DMS 273 (cell line): ENCODE data around the gene KLHDC4.
"Not testable (repeated sequence)": the region's sequence is repeated elsewhere in the genome, so short reads cannot be mapped to it uniquely, and the experiment has no call there.

Experiments
- DNase-seq: peaks from one replicate; lab custom pipeline; 2025; ENCODE audit not compliant: unreplicated experiment; lab: John Stamatoyannopoulos, UW

KLHDC4 gene

DNA sequence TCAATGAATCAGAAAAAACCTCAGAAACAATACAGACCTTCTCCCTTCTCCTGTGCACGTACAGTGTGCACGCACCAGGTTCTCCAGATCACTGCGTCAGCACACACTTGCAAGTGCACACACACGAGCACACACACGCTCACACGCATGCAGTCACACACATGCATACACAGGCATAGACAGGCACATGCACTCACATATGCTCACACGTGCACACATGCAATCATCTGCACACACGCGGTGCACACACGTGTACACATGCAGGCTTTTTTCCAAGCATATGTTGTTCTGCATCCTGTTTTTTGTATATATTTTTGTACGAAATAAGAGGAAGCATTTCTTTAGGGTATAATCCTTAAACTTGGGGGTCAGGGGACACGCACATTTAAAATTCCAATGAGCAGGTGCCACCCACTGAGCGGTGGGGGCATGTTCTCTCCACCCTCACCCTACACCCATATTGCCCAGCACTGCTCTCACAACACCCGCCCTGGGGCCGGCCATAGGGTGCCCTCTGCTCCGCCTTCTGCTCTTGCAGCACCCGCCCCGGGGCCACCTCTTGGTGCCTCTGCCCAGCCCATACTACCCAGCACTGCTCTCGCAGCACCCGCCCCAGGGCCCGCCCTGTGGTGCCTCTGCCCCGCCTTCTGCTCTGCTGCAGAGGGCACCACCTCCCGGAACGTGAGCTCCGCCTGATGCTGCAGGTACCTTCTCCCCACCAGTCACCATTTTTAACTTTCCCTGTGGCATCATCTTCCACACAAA, 20.9 kb downstream of the KLHDC4 start:
- no peak for DNase-seq

DNA sequence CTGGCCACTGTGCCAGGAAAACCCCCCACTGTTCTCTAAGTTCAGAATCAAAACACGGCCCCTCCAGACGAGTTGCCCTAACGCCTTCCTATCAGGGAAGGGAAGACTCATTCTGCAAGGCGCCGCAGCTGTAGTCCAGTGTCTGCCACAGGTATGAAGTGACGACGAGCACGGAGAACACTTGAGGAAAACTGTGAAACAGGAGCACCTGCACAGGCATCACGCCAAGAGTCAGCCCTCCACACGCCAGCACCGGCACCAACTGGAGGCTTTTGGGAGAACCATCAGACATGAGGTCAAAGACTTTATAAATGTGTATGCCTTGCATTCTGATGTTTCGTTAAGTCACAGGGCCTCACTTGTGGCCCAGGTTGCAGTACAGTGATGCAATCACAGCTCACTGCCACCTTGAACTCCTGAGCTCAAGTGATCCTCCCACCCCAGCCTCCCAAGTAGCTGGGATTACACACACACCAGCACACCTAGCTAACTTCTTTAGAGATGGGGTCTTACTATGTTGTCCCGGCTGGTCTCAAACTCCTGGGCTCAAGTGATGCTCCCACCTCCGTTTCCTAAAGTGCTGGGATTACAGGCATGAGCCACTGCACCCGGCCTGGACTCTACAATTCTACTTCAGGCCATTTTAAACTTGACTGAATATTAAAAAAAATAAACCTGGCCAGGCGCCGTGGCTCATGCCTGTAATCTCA, 22.9 kb downstream of the KLHDC4 start:
- DNase-seq, result no peak

DNA sequence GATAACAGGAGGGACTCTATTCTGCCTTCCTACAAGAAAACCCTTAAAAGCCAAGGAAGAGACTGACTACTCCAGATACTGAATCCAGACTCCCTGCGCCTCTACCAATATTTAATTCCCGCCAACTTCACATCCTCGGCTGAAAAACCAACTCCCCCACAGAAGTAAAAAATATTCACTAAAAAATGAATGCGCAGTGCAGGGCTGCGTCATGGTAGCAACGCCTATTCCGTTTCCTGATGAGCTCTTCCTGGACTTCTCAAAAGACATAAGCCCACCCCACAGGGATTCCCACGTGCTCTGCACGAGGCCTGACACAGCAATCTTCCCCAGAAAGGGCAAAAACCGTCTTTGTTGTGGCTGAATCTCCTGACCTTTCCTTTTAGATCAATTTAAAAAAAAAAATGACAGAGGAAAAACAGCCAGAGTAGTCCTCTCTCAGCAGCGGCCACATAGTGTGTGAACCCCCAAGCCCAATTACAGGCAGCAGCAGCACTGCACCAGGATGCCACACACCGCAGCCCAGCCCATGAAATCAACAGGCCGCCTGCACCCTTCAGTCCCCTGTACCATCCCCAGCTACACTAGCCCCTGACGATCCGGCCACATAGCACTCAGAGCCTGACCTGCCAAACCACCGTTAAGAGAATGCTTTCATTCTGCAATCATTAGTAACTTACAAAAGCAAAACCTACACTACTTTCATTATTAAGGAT, 23.9 kb downstream of the KLHDC4 start:
- no peak for DNase-seq

DNA sequence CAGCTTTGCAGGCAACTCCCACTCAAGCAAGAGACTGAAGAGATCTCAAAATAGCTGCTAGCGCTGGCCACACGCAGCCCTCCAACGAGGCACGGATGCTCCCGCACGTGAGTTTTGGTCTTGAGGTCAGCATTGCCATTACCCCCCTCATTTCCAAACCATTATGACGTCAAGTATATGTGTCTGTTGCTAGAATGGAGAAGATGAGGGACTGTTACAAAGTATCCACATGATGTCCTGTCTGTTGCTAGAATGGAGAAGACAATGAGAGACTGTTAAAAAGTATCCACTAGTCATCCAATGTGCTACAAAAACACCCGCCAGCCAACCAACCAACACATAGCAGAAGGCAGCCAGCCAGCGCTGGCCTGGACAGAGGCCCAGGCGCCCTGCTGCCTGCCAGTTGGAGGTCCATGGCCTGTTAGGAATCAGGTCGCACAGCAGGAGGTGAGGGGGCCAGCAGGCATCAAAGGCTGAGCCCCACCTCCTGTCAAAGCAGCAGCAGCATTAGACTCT, 24.8 kb downstream of the KLHDC4 start:
- peak; percentile 96 for DNase-seq

DNA sequence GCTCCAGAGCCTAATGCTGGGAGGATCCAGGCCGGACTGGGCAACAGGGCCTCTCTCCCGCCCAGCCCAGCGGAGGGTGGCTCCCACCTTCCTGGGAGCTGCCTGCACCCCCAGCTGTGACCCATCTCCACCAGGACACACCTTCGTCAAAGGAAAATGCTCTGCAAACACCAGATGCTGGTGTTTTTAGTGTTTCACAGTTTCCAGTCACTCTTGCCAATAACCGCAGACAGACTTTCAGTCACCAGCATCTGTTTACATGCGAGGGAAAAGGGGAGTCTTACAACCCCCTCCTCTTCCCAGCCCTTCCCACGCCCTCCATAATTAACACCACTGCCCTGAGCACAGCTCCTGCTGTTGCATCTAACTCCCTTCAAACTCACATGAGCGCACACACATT, 25.3 kb downstream of the KLHDC4 start:
- peak; percentile 98 for DNase-seq

DNA sequence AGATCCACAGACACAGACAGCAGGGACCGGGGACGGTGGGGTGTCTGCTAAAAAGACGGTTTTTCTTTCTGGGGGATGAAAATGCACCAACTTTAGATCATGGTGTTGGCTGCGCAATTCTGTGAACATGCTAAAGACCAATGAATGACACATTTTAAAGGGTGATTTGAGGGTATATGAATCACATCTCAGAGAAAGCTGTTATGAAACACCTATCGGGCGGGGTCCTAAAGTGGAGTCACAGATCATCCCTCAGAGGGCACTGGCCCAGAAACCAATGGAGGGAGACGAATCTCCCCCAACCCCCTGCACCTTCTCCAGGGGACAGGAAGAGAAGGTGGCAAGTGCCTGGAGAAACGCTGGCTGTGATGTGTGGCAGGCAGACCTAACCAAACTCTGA, 26.0 kb downstream of the KLHDC4 start:
- DNase-seq, result no peak

DNA sequence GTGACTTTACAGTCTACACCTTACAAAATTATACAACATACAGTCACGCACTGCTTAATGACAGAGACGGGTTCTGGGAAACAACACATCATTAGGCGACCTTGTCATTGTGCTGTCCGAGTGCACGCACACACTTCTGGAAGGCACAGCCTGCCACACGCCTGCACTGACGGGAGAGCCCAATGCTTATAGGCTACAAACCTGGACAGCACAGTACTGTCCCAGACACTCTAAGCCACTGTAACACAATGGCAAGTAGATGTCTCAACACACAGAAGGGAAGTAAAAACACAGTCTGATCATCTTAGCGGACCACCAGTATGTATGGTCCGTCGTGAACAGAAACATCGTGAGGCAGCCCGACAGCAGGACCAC, 29.8 kb downstream of the KLHDC4 start:
- no peak for DNase-seq

DNA sequence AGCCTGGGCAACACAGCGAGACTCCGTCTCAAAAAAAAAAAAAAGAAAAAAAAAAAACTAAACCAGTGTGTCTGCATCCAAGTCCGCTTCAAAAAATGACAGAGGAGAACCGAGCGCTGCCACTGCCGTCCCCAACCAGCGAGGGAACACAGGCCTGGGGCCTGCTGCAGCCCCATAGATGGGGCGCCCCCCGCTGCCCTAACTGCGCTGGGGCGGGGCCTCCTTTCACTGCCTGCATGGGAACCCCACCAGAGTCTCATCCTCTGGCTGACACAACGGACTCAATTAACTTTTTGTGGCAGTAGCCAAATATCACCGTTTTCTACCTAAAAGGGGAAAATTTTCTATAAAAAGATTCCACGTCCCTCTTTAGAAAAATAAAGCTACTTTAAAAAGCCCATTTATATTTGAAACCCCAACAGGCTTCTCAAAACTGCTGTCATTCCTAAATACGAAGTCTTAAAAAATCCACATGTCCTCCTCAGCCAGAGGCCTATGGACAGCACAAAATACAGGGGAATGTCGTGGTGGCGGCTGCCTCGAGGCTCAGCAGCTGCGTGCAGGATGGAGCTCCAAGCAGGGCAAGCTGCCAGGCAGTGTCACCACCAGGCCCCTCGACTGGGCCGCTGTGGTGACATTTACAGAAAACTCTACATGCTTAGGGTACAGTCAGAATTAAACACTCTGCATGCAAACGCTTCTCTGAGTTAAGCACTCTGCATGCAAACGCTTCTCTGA, 30.3 kb downstream of the KLHDC4 start:
- DNase-seq, result no peak

DNA sequence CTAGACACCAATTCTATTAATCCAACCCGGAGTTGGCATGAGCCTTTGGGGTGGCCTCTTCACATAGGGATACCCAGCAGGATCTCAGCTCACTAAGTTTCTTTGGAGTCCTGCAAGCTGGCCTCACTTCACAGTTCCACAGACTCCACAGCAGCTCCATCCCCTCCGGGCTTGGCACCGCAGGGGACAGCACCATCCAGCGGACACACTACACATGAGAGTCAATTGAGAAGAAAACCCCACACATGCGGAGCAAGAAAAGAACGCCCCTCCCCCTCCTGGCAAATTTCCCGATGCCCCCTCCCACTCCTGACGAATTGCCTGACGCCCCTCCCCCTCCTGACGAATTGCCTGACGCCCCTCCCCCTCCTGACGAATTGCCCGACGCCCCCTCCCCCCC, 31.1 kb downstream of the KLHDC4 start:
- DNase-seq, result no peak

DNA sequence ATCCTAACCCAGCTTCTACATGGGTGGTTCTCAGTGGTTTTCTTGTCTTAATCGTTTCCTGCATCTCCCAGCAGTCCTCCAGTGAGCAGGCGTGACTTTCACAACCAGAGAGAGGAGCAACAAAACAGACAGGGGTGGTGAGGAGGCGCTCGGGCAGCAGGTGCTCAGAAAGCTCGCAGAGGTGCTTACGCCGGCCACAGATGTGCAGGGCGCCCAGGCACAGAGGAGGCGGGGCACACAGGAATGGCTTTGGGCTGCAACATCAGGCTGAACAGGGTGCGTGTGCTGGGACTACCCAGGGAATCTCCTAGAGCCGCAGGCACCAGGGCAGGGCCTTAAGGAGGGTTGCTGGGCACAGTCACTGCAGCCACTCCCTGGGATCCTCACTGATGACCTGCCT, 32.6 kb downstream of the KLHDC4 start:
- no peak for DNase-seq

DNA sequence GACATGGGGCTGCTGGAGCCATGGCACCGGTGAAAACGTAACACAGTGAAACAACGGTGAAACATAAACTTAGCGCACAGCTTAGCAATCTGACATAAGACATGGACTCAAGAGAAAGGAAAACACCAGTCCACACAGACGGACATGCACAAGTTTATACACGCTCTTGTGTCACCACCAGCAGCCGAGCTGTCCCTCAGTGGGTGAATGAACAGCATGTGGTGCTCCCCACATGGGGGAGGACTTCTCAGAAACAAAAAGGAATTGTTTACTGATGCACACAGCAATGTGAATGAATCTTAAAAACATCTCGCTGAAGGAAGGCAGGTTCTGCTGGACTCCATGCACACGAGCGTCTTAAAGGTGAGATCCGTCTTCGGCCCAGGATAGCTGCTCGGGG, 34.2 kb downstream of the KLHDC4 start:
- no peak for DNase-seq

DNA sequence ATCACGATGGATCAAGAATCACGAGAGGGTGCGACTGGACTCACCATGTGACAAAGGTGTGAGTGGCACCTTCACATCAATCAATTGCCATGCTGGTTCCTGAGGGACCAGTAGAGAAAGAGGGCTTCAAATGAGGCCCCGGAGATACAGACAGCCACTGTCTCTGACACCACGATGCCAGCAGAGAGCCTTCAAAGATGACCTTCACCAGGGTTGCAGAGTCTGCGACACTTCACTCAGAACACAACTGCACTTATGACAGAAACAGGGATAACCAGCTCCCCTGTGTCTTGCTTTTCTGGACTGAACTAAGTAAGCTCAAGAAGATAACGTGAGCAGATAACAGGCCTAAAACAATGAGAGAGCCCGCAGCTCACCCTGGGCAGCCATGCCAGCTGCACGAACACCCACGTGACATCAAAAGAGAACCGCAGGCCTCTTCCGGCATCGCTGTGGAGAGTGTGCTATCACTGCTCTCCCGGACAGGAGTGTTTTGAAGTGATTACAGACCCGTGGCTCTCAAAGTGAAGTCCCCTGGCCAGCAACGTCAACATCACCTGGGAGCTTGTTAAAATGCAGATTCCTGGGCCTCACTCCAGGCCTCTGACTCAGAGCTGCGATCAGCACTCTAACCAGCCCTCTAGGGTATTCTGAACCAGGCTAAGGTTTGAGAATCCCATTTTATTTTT, 36.4 kb downstream of the KLHDC4 start:
- no peak for DNase-seq

DNA sequence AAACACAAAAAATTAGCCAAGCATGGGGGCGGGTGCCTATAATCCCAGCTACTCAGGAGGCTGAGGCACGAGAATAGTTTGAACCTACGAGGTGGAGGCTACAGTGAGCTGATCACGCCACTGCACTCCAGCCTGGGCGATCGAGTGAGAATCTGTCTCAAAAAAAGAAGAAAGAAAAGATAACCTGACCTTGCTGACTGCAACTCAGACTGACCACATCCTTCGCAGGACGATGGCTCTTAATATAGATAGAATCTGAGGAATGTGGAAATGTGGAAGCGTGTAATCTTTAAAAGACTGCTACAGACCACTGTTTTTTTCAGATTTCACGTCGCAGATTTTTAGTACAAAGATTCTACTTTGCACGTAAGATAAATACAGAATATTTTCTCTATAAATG, 37.8 kb downstream of the KLHDC4 start:
- DNase-seq, result no peak

DNA sequence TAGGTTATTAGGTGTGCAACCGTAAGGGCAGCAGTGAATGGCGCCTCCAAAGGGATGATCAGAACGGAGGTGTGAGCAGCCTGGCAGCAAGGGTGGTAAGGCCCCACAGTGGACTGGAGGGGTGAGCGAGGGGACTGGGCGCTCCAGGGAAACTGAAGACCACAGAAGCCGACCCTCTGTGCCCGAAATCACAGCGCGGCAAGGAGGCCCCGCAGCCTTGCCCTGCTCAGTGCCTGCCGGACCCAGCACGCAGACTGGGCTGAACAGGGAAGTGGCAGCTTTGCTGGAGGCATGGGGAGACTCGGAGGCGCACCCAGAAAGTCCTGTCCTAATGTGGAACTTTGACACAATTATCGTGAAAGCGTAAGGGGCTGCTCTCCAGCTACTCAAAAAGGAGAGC, 38.4 kb downstream of the KLHDC4 start:
- no peak for DNase-seq

DNA sequence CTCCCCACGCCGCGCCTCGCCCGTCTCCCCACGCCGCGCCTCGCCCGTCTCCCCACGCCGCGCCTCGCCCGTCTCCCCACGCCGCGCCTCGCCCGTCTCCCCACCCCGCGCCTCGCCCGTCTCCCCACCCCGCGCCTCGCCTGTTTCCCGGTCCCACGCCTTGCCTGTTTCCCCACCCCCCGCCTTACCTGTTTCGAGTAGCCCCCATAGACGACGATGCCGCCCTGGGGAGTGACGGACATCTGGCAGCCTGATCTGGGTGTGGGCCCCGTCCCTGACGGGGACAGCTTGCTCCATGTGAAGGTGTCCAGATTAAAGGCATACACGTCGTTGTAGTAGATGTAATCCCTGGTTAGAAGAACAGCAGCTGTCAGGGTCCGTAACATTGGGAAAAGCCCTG, 39.2 kb downstream of the KLHDC4 start:
- not testable (repeated sequence) for DNase-seq

DNA sequence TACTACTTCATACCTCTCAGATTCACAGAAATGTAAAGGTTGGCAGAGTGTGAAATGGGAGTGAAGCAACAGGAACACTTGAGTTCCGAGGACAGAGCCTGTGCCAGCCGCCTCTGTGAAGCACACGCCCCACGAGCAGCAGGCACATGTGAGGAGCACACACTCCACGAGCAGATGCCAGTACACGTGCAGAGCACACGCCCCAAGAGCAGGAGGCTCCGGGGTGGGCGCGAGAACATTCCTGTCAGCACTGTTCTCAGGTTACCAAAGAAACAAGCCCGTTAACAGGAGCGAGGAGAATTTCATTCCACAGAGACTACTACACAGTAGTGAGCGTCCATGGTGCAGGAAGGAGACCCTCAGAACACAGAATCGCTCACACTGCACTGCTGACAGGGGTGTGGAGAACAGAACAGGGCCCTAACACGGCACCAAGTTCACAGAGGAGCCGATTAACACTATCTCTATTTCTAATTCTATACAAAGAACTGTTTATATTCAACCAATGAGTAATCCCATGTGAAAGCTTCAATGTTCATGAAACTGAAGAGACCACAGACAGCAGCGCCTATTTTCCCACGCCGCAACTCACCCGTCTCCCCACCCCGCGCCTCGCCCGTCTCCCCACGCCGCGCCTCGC, 40.1 kb downstream of the KLHDC4 start:
- peak; percentile 80 for DNase-seq

DNA sequence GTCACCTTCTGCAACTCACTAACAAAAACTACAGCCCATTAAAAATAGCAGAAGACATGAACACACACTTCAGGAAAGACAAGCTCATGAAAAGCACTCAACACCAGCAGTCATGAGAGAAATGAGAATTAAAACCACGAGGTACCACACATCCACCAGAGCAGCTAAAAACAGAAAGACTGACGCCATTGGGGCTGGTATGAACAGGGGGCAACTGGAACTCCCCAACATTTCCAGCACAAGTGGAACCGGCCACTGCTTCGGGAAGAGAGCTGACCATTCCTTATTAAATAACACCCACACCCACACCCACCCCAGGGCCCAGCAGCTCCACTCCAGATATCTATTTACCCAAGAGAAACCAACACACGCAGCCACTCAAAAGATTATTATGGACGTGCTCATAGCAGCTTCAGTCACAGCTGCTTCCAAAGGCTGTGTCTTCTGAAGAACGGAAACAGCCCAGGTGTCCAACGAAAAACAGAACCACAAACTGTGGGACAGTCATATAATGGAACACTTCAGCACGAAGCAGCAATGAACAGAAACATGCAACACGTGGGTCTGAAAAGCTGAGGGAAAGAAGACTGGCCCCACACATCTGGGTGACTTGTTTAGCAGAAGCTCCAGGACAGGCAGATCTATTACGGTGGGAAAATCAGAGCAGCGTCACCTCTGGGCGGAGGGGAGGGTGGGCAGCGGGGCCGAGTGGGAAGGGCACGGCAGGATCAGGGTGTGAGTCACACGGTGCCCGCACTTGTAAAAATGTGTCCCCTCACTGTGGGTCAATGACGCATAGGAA, 41.1 kb downstream of the KLHDC4 start:
- no peak for DNase-seq

DNA sequence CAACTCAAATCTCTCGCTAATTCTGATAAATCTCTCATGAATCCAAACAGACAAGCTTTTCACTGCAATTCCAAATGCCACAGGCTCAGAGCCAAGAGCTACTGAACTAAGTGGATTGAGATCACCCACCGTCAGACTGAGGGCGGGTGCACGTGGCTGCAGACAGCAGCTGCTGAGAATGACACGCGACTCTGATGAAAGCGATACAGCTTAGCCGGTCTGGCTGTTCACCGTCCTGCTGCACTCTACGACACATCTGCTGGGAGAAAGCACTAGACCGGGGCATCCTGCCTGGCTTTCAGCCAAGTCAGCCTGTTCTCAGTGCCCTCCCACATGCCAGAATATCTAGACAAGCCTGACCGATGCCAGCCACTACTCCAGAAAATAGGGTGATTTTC, 42.6 kb downstream of the KLHDC4 start:
- DNase-seq, result peak; percentile 99

DNA sequence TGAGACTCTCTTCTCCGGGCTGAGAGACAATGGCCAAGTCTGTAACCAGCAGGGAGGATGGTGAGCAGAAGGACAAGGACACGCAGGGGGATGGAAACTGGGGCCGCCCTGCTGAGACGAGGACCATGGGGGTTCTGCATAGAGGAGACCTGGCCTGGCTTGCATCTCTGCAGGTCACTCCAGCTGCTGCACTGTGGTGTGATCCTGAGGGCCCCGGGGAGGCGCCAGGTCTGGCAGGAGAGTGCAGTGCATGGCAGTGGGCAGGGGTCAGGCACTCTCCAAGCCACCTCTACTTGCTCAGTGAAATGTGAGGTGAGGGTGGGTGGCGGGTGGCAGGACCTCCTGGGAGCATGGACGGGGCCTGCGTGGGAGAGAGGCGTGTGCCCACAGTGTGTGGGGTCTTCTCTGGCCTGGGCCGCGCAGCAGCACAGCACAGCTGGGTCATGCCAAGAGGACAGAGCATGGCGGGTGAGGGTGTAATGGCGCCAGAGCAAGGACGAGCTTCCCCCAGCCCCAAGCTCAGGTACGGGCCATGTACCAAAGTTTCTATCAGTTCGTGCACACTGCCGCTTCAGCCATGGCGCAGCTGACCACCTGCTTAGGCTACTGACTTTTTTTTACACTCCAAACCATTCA, 43.1 kb downstream of the KLHDC4 start:
- DNase-seq, result no peak
